T-cell (primary cell): ENCODE results near the gene FAM13A. TPM values are rescaled to one million over a fixed set of nuclear protein-coding genes. Genes with fewer than 3 reads are reported as not detected.
"Not testable (repeated sequence)": the region's sequence is repeated elsewhere in the genome, so short reads cannot be mapped to it uniquely, and the experiment has no call there.

Experiments used
- ATAC-seq, 4 experiments: fragments of 200-7000 bp in 3 of 4; fragments of 150-1000 bp in 1 of 4; cut with Tn5 transposase; replicated peaks in 1 of 4; 1 replicate in 3 of 4; 2 replicates in 1 of 4; pipeline ENCODE4 v1.10.0; 2021; ENCODE audit warnings: moderate library complexity in 3 of 4, mild to moderate bottlenecking in 2 of 4, moderate number of reproducible peaks in 1 of 4
- CTCF ChIA-PET, 2 donors: fragments of 300-600 bp; sonication (Branson Sonifier 250); formaldehyde crosslinking; loops; one replicate each; lab custom pipeline; 2022; ENCODE audit warnings: antibody characterized with exemption in 2 of 2; lab: Charles Lee
- POLR2A ChIA-PET, 2 donors: fragments of 300-600 bp; sonication (Branson Sonifier 250); formaldehyde crosslinking; loops; one replicate each; lab custom pipeline; 2022; ENCODE audit warnings: antibody characterized with exemption in 2 of 2; lab: Charles Lee
- DNase-seq, 35 experiments: peaks; one replicate each; pipeline versions ENCODE4 v3.0.0 to v3.0.0-alpha.2; 2013 to 2023
- H3K27ac ChIP-seq: one replicate; pipeline ENCODE4 v1.5.1; 2013; ENCODE audit warnings: low read length
- H3K27me3 ChIP-seq, 2 experiments: replicated peaks in 1 of 2; 1 replicate in 1 of 2; 2 replicates in 1 of 2; pipeline versions ENCODE4 v1.6.1 to v1.7.0; 2013; ENCODE audit warnings: low read length in 1 of 2, mixed read lengths in 1 of 2; ENCODE audit not compliant: control insufficient read depth in 2 of 2, insufficient read depth in 2 of 2; ENCODE audit errors: extremely low read depth in 1 of 2
- H3K36me3 ChIP-seq, 2 donors: 1 replicate in 1 of 2; 2 replicates in 1 of 2; pipeline versions ENCODE4 v1.6.1 to v1.7.0; 2013; ENCODE audit warnings: low read length in 1 of 2; ENCODE audit not compliant: control insufficient read depth in 2 of 2, insufficient read depth in 1 of 2; ENCODE audit errors: extremely low read depth in 1 of 2
- H3K4me1 ChIP-seq, 2 experiments: 1 replicate in 1 of 2; 2 replicates in 1 of 2; pipeline versions ENCODE4 v1.6.1 to v1.7.0; 2013; ENCODE audit warnings: low read length in 2 of 2, mixed read lengths in 1 of 2; ENCODE audit not compliant: insufficient read depth in 2 of 2, control insufficient read depth in 1 of 2; ENCODE audit errors: extremely low read depth in 1 of 2
- H3K4me3 ChIP-seq, 2 donors: 1 replicate in 1 of 2; 2 replicates in 1 of 2; pipeline versions ENCODE4 v1.5.1 to v1.7.0; 2013; ENCODE audit warnings: mild to moderate bottlenecking in 2 of 2, low read length in 1 of 2, moderate library complexity in 1 of 2; ENCODE audit not compliant: control insufficient read depth in 1 of 2; ENCODE audit errors: extremely low read depth in 1 of 2
- H3K9me3 ChIP-seq: 2 replicates; pipeline ENCODE4 v1.7.0; 2013
- H3K27ac Mint-ChIP-seq, 2 donors: one replicate each; pipeline ENCODE4 v1.8.0; 2020 to 2021; ENCODE audit warnings: mild to moderate bottlenecking in 2 of 2, mixed read lengths in 2 of 2
- H3K27me3 Mint-ChIP-seq, 2 donors: one replicate each; pipeline ENCODE4 v1.8.0; 2021 to 2022; ENCODE audit warnings: mixed read lengths in 2 of 2
- H3K36me3 Mint-ChIP-seq: one replicate; pipeline ENCODE4 v1.8.0; 2021; ENCODE audit warnings: mixed read lengths
- H3K4me1 Mint-ChIP-seq, 3 donors: one replicate each; pipeline ENCODE4 v1.8.0; 2020 to 2022; ENCODE audit warnings: mixed read lengths in 3 of 3, mild to moderate bottlenecking in 1 of 3
- H3K4me3 Mint-ChIP-seq, 3 donors: one replicate each; pipeline ENCODE4 v1.8.0; 2020 to 2022; ENCODE audit warnings: mild to moderate bottlenecking in 3 of 3, mixed read lengths in 3 of 3, moderate library complexity in 3 of 3
- H3K9me3 Mint-ChIP-seq, 3 donors: one replicate each; pipeline ENCODE4 v1.8.0; 2020 to 2022; ENCODE audit warnings: mixed read lengths in 3 of 3
- WGBS: methylation state at CpG from one replicate; pipeline ENCODE4 v1.1.5; 2013; ENCODE audit warnings: missing lambda C conversion rate; ENCODE audit not compliant: insufficient coverage; 5-methylcytosine and 5-hydroxymethylcytosine counted together
- total RNA-seq, 35 experiments: library from RNA in 6 of 35; stranded (reverse) in 6 of 35; fragments of 120-200 nt in 1 of 35; gene quantifications; one replicate each; pipeline versions ENCODE4 v1.2.1 to v1.2.4 and lab custom pipeline; 2013 to 2026

Gene FAM13A
- total RNA-seq, 5 donors from 2014 or later (not counting 1 experiment from before 2014, with no cell fraction given) = 11.3 to 92.9 (median 22.7) TPM

DNA sequence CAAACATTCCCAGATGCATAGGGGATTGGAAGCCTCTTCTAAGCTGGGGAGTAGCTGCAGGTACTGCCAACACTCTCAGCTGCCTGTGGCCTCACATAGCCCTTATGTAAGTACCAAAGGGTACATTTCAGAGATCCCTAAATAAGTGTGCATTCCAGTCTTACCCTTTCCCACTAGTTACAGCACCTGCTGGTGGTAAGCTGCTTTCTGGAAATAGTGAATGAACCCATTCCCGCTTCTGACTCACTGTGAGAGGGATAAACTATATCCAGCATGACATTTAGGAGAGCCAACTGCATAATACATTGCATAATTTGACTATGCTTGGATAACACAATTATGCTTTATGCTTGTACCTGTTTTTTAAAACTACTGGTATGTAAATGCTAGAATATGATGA is 149.0 kb downstream of the FAM13A start:
- no peaks in the 10 kb centered on the region for H3K4me1 ChIP-seq
- no peaks in the 10 kb centered on the region for H3K36me3 Mint-ChIP-seq
- H3K27me3 Mint-ChIP-seq = peaks cover 0 to 3% of the 10 kb centered on the region in 2 donors
- H3K4me1 Mint-ChIP-seq = no peaks in the 10 kb centered on the region
- ChIA-PET POLR2A (no interaction called here), CTCF (interaction anchor here in 1 of 2 donors (0.6 kb wide), 1 partner anchor 17 kb away, joined by 3 read pairs; no protein-coding TSS in a partner anchor)
- WGBS = no CpG with 5 or more reads among the region's 1 CpG
- peaks cover 0 to 4% of the 10 kb centered on the region in 2 experiments for H3K27me3 ChIP-seq
- no peaks in the 10 kb centered on the region for H3K36me3 ChIP-seq
- no peak overlapping the region for H3K4me3 ChIP-seq
- DNase-seq (no peak), ATAC-seq (no peak)
- H3K9me3 ChIP-seq = no peaks in the 10 kb centered on the region
- H3K9me3 Mint-ChIP-seq = peaks cover 3 to 4% (median 3%) of the 10 kb centered on the region in 3 donors
- no peak overlapping the region for H3K4me3 Mint-ChIP-seq
- no peak overlapping the region for H3K27ac ChIP-seq
- H3K27ac Mint-ChIP-seq = no peak overlapping the region

DNA sequence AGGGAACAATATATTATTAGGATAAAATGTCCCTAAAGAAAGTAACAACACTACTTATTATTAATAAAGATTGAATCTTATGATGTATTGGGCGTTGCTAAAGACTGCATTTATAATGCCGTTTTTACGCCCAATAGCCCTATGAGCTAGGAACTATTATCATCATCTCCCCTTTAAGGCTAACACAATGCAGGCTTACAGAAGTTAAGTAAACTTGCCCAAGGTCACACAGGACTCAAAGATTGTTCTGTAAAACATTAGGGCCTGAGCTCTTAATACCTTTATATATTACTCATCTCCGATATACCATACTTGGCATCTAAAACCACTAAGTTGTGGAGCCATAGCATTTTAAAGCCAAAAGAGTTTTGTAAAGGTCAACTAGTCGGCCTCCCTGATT is 149.5 kb downstream of the FAM13A start:
- no peaks in the 10 kb centered on the region for H3K36me3 Mint-ChIP-seq
- no peaks in the 10 kb centered on the region for H3K4me1 ChIP-seq

DNA sequence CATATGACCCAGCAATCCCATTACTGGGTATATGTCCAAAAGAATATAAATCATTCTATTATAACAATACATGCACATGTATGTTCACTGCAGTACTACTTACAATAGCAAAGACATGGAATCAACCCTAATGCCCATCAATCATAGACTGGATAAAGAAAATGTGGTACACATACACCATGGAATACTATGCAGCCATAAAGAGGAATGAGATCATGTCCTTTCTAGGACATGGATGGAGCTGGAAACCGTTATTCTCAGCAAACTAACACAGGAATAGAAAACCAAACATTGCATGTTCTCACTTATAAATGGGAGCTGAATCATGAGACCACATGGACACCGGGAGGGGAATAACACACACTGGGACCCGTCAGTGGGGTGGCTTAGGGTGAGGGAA is 152.7 kb downstream of the FAM13A start:
- H3K27me3 ChIP-seq, H3K27me3 Mint-ChIP-seq, H3K4me3 ChIP-seq, H3K4me1 Mint-ChIP-seq, H3K27ac ChIP-seq, H3K27ac Mint-ChIP-seq, POLR2A ChIA-PET, DNase-seq, ATAC-seq, H3K36me3 Mint-ChIP-seq, H3K4me1 ChIP-seq, H3K9me3 ChIP-seq, CTCF ChIA-PET, H3K4me3 Mint-ChIP-seq, H3K36me3 ChIP-seq: not testable (repeated sequence)
- no CpG with 5 or more reads among the region's 3 CpGs for WGBS
- peaks cover 13 to 20% (median 18%) of the 10 kb centered on the region in 3 donors for H3K9me3 Mint-ChIP-seq

More for the DNA sequence above, 149.5 kb downstream of the FAM13A start:
- DNase-seq (no peak), ATAC-seq (no peak)
- POLR2A ChIA-PET = no interaction called here
- H3K27ac ChIP-seq = no peak overlapping the region
- H3K27me3 Mint-ChIP-seq = peaks cover 0 to 3% of the 10 kb centered on the region in 2 donors
- no peaks in the 10 kb centered on the region for H3K36me3 ChIP-seq
- no peaks in the 10 kb centered on the region for H3K4me1 Mint-ChIP-seq
- no peak overlapping the region for H3K4me3 Mint-ChIP-seq
- WGBS = 100% methylated on average over 1 of the region's 5 CpGs
- CTCF ChIA-PET = no interaction called here
- no peak overlapping the region for H3K27ac Mint-ChIP-seq
- H3K9me3 Mint-ChIP-seq = peaks cover 3 to 4% (median 3%) of the 10 kb centered on the region in 3 donors
- no peaks in the 10 kb centered on the region for H3K9me3 ChIP-seq
- peaks cover 0 to 4% of the 10 kb centered on the region in 2 experiments for H3K27me3 ChIP-seq
- no peak overlapping the region for H3K4me3 ChIP-seq

DNA sequence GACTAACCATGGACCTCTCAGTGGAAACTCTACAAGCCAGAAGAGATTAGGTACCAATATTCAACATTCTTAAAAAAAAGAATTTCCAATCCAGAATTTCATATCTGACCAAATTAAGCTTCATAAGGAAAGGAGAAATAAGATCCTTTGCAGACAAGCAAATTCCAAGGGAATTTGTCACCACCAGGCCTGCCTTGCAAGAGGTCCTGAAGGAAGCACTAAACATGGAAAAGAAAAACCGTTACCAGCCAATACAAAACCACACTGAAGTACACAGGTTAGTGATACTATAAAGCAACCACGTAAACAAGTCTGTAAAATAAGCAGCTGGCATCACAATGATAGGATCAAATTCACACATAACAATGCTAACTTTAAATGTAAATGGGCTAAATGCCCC is 156.6 kb downstream of the FAM13A start:
- 25% methylated on average over 2 of the region's 2 CpGs for WGBS
- Mint-ChIP-seq H3K4me3 (no peak overlapping the region), H3K4me1 (no peaks in the 10 kb centered on the region), H3K27ac (no peak overlapping the region), H3K27me3 (no peaks in the 10 kb centered on the region), H3K36me3 (no peaks in the 10 kb centered on the region), H3K9me3 (peaks cover 13 to 23% (median 18%) of the 10 kb centered on the region in 3 donors)
- Histone ChIP-seq H3K27ac (no peak overlapping the region), H3K27me3 (no peaks in the 10 kb centered on the region), H3K36me3 (no peaks in the 10 kb centered on the region), H3K9me3 (no peaks in the 10 kb centered on the region), H3K4me3 (no peak overlapping the region), H3K4me1 (no peaks in the 10 kb centered on the region)
- ATAC-seq = no peak
- CTCF ChIA-PET = no interaction called here
- POLR2A ChIA-PET = no interaction called here
- no peak for DNase-seq

DNA sequence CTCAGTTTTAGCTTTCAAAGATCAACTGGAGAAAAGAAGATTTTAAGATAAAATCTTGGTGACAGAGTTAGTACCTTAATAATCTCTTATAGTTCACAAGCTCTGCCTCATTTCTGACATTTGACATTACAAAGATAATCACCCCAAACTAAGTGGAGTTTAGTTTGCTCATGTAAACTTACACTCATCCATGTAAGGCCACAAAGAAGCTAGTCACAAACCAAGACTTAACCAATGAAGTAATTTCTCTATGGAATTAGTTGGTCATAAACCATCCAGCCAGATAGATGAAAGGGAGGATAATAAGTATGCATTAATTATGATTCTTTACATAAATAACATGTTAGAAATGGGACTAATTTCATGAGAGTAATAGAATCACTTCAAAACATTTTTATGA is 159.2 kb downstream of the FAM13A start:
- Mint-ChIP-seq H3K9me3 (peaks cover 10 to 19% (median 15%) of the 10 kb centered on the region in 3 donors), H3K4me1 (no peaks in the 10 kb centered on the region), H3K36me3 (no peaks in the 10 kb centered on the region), H3K4me3 (no peak overlapping the region), H3K27ac (no peak overlapping the region), H3K27me3 (no peaks in the 10 kb centered on the region)
- DNase-seq (no peak), ATAC-seq (no peak)
- CTCF ChIA-PET = no interaction called here
- Histone ChIP-seq H3K36me3 (no peaks in the 10 kb centered on the region), H3K9me3 (no peaks in the 10 kb centered on the region), H3K4me1 (no peaks in the 10 kb centered on the region), H3K27ac (no peak overlapping the region), H3K4me3 (no peak overlapping the region), H3K27me3 (no peaks in the 10 kb centered on the region)
- POLR2A ChIA-PET = no interaction called here

DNA sequence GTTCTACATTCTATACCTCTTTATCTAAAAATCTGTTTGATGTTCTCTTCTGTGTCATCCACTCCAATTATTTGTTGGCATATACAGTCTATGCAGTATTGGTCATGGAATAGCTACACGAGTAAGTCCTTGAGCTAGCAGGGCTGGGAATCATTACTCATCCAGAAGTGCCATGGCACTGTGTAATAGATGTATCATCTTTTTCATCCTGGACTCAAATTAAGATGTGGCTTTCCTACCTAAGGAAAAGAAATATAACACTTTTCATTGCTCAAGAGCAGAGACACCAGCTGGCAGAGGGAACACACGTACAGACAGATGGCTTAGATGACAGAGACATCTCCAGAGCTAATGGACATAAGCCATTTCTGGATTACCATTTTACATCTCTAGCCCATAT is 159.8 kb downstream of the FAM13A start:
- no peaks in the 10 kb centered on the region for H3K36me3 ChIP-seq
- H3K27me3 Mint-ChIP-seq = no peaks in the 10 kb centered on the region
- no peak for DNase-seq
- H3K27ac ChIP-seq = no peak overlapping the region
- H3K4me3 Mint-ChIP-seq = no peak overlapping the region
- ChIA-PET CTCF (no interaction called here), POLR2A (no interaction called here)
- no peak for ATAC-seq
- no peaks in the 10 kb centered on the region for H3K4me1 ChIP-seq
- no peaks in the 10 kb centered on the region for H3K9me3 ChIP-seq
- no peaks in the 10 kb centered on the region for H3K27me3 ChIP-seq
- peaks cover 10 to 19% (median 15%) of the 10 kb centered on the region in 3 donors for H3K9me3 Mint-ChIP-seq
- WGBS = no CpG with 5 or more reads among the region's 2 CpGs
- H3K4me3 ChIP-seq = no peak overlapping the region
- H3K27ac Mint-ChIP-seq = no peak overlapping the region
- no peaks in the 10 kb centered on the region for H3K4me1 Mint-ChIP-seq
- H3K36me3 Mint-ChIP-seq = no peaks in the 10 kb centered on the region

DNA sequence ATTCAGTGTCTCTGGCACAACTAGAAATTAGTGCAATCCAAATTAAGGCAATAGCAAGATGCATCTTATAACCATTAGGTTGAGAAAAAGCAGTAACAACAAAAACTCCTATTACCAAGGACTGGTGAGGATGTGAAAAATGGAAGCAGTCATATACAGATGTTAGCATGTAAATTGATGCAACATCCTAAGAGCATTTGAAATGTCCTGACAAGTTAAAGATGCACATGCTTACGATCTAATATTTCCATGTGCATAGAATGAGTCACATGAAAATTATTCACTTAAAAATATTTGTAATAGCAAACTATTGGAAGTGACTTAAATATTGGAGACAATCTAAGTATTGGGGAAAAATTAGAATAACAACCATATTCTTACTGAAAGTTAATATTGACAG is 163.0 kb downstream of the FAM13A start:
- CTCF ChIA-PET = no interaction called here
- Mint-ChIP-seq H3K36me3 (no peaks in the 10 kb centered on the region), H3K27ac (no peak overlapping the region), H3K4me1 (peaks cover 0 to 9% (median 0%) of the 10 kb centered on the region in 3 donors), H3K27me3 (peaks cover 0 to 4% of the 10 kb centered on the region in 2 donors), H3K4me3 (no peak overlapping the region), H3K9me3 (peaks cover 0 to 3% (median 0%) of the 10 kb centered on the region in 3 donors)
- Histone ChIP-seq H3K4me1 (no peaks in the 10 kb centered on the region), H3K9me3 (no peaks in the 10 kb centered on the region), H3K36me3 (no peaks in the 10 kb centered on the region), H3K4me3 (no peak overlapping the region), H3K27ac (no peak overlapping the region), H3K27me3 (no peaks in the 10 kb centered on the region)
- no CpG with 5 or more reads among the region's 1 CpG for WGBS
- POLR2A ChIA-PET = no interaction called here
- no peak for DNase-seq
- no peak for ATAC-seq
